Muscle of leg (tissue), 16 donors: Measurements from ENCODE around the gene CHD6. TPM values are rescaled to one million over a fixed set of nuclear protein-coding genes. Genes with fewer than 3 reads are reported as not detected.

Experiments used
- DNase-seq: peaks from one replicate; pipeline ENCODE4 v3.0.0; 2013
- H3K27ac ChIP-seq: one replicate; pipeline ENCODE4 v1.5.1; 2013; ENCODE audit warnings: mild to moderate bottlenecking, low read length, control low read depth
- H3K27me3 ChIP-seq: one replicate; pipeline ENCODE4 v1.6.1; 2013; ENCODE audit warnings: low read length; ENCODE audit not compliant: control insufficient read depth, insufficient read depth
- H3K36me3 ChIP-seq: one replicate; pipeline ENCODE4 v1.6.1; 2013; ENCODE audit warnings: low read length; ENCODE audit not compliant: control insufficient read depth, insufficient read depth
- H3K4me1 ChIP-seq: one replicate; pipeline ENCODE4 v1.6.1; 2013; ENCODE audit warnings: low read length; ENCODE audit not compliant: control insufficient read depth, insufficient read depth
- H3K4me3 ChIP-seq: one replicate; pipeline ENCODE4 v1.5.1; 2013; ENCODE audit warnings: low read length, control low read depth
- H3K9me3 ChIP-seq: replicated peaks from 2 replicates; pipeline ENCODE4 v1.6.1; 2013; ENCODE audit warnings: low read depth, low read length; ENCODE audit not compliant: control insufficient read depth
- WGBS: methylation state at CpG from one replicate; pipeline ENCODE4 v1.1.5; 2013; ENCODE audit warnings: missing lambda C conversion rate; ENCODE audit not compliant: insufficient coverage; 5-methylcytosine and 5-hydroxymethylcytosine counted together
- long read RNA-seq, 11 donors: transcript quantifications; one replicate each; lab custom pipeline, GENCODE V29; 2026
- polyA plus RNA-seq, 8 donors: library from polyadenylated mRNA; unstranded; fragments of 120-200 nt; gene quantifications; one replicate each; pipeline versions ENCODE4 v1.2.1 to v1.2.3, GENCODE V29; 2013; ENCODE audit warnings: inconsistent platforms in 1 of 8, low replicate concordance in 1 of 8; ENCODE audit not compliant: insufficient read length in 8 of 8, insufficient read depth in 1 of 8
- total RNA-seq: library from RNA; stranded (reverse); fragments of 120-200 nt; gene quantifications from one replicate; pipeline ENCODE4 v1.2.4, GENCODE V29; 2013

The CHD6 gene
- total RNA-seq = 43.9 TPM
- 10 to 100 TPM; 16.2 to 25.4 (median 20.0) TPM for polyA plus RNA-seq
- long read RNA-seq, donor 1, partial matches to known transcripts = 0 of 2 reads
- long read RNA-seq, donor 1, other reads (novel, unspliced or antisense) = 0 of 2 reads
- long read RNA-seq, donor 2, partial matches to known transcripts = 0 of 1 reads
- long read RNA-seq, donor 2, other reads (novel, unspliced or antisense) = 0 of 1 reads
- long read RNA-seq, donor 3, partial matches to known transcripts = 12 of 13 reads
- long read RNA-seq, donor 3, other reads (novel, unspliced or antisense) = 0 of 13 reads
- long read RNA-seq, donor 4, transcript CHD6-208 (3 exons, 2,829 nt) = major isoform, 8 of 16 reads
- long read RNA-seq, donor 4, partial matches to known transcripts = 8 of 16 reads
- long read RNA-seq, donor 4, other reads (novel, unspliced or antisense) = 0 of 16 reads
- long read RNA-seq, donor 5, partial matches to known transcripts = 22 of 25 reads
- long read RNA-seq, donor 5, other reads (novel, unspliced or antisense) = 0 of 25 reads
- long read RNA-seq, donor 6, transcript CHD6-208 (3 exons, 2,829 nt) = major isoform, 5 of 6 reads
- long read RNA-seq, donor 6, partial matches to known transcripts = 0 of 6 reads
- long read RNA-seq, donor 6, other reads (novel, unspliced or antisense) = 0 of 6 reads
- long read RNA-seq, donor 7, transcript CHD6-208 (3 exons, 2,829 nt) = major isoform, 5 of 7 reads
- long read RNA-seq, donor 7, partial matches to known transcripts = 0 of 7 reads
- long read RNA-seq, donor 7, other reads (novel, unspliced or antisense) = 0 of 7 reads
- long read RNA-seq, donor 8, transcript CHD6-208 (3 exons, 2,829 nt) = major isoform, 6 of 12 reads
- long read RNA-seq, donor 8, partial matches to known transcripts = 5 of 12 reads
- long read RNA-seq, donor 8, other reads (novel, unspliced or antisense) = 0 of 12 reads
- long read RNA-seq, donor 9, partial matches to known transcripts = 0 of 1 reads
- long read RNA-seq, donor 9, other reads (novel, unspliced or antisense) = 0 of 1 reads
- long read RNA-seq, donor 10, transcript CHD6-208 (3 exons, 2,829 nt) = major isoform, 13 of 13 reads
- long read RNA-seq, donor 10, partial matches to known transcripts = 0 of 13 reads
- long read RNA-seq, donor 10, other reads (novel, unspliced or antisense) = 0 of 13 reads
- long read RNA-seq, donor 11, partial matches to known transcripts = 0 of 1 reads
- long read RNA-seq, donor 11, other reads (novel, unspliced or antisense) = 0 of 1 reads

GRCh38 chr20:41617902-41618806 lies at the start of gene CHD6:
Gene CHD6, minus strand, starts transcription at chr20:41618377. Its CDS starts 67,040 bp downstream, at chr20:41551337.
- DNase-seq = peak; percentile 100
- no peaks in the 10 kb centered on the region for H3K9me3 ChIP-seq

GRCh38 chr20:41664584-41664983 lies 46.4 kb upstream of the CHD6 start:
- Histone ChIP-seq H3K4me3 (no peak overlapping the region), H3K4me1 (no peaks in the 10 kb centered on the region), H3K27me3 (no peaks in the 10 kb centered on the region), H3K9me3 (no peaks in the 10 kb centered on the region), H3K36me3 (no peaks in the 10 kb centered on the region), H3K27ac (no peak overlapping the region)
- no CpG with 5 or more reads among the region's 5 CpGs for WGBS
- no peak for DNase-seq

More at GRCh38 chr20:41617902-41618806, at the start of gene CHD6:
- Histone ChIP-seq H3K4me1 (peaks cover 18% of the 10 kb centered on the region), H3K36me3 (no peaks in the 10 kb centered on the region), H3K27me3 (no peaks in the 10 kb centered on the region), H3K4me3 (peak within 1 kb of the TSS; percentile 79), H3K27ac (peak within 1 kb of the TSS; percentile 87)
- under 1% methylated on average over 94 of the region's 102 CpGs for WGBS

GRCh38 chr20:41657655-41658054 lies 39.5 kb upstream of the CHD6 start:
- H3K27me3 ChIP-seq = no peaks in the 10 kb centered on the region
- no peaks in the 10 kb centered on the region for H3K9me3 ChIP-seq
- no peaks in the 10 kb centered on the region for H3K4me1 ChIP-seq
- WGBS = 71% methylated on average over 4 of the region's 7 CpGs
- H3K27ac ChIP-seq = no peak overlapping the region
- no peaks in the 10 kb centered on the region for H3K36me3 ChIP-seq
- no peak for DNase-seq
- H3K4me3 ChIP-seq = no peak overlapping the region

GRCh38 chr20:41655962-41656618 lies 37.9 kb upstream of the CHD6 start:
- 42% methylated on average over 2 of the region's 3 CpGs for WGBS
- no peaks in the 10 kb centered on the region for H3K36me3 ChIP-seq
- no peak overlapping the region for H3K27ac ChIP-seq
- H3K4me3 ChIP-seq = no peak overlapping the region
- H3K27me3 ChIP-seq = peaks cover 2% of the 10 kb centered on the region
- DNase-seq = no peak
- no peaks in the 10 kb centered on the region for H3K4me1 ChIP-seq
- no peaks in the 10 kb centered on the region for H3K9me3 ChIP-seq

- H3K27me3 ChIP-seq = peaks cover 2% of the 10 kb centered on the region
- DNase-seq = peak; percentile 16
- no peak overlapping the region for H3K27ac ChIP-seq
- no peaks in the 10 kb centered on the region for H3K36me3 ChIP-seq
- no peaks in the 10 kb centered on the region for H3K4me1 ChIP-seq
- WGBS = 43% methylated on average over 1 of the region's 1 CpG
- no peak overlapping the region for H3K4me3 ChIP-seq
- no peaks in the 10 kb centered on the region for H3K9me3 ChIP-seq
These were observed 36.7 kb upstream of the CHD6 start for GRCh38 chr20:41654884-41655283.

GRCh38 chr20:41654292-41654691 lies 36.1 kb upstream of the CHD6 start:
- 67% methylated on average over 1 of the region's 3 CpGs for WGBS
- DNase-seq = no peak
- Histone ChIP-seq H3K36me3 (no peaks in the 10 kb centered on the region), H3K27me3 (peaks cover 2% of the 10 kb centered on the region), H3K27ac (no peak overlapping the region), H3K4me3 (no peak overlapping the region), H3K4me1 (no peaks in the 10 kb centered on the region), H3K9me3 (no peaks in the 10 kb centered on the region)

GRCh38 chr20:41650231-41650948 lies 32.2 kb upstream of the CHD6 start:
- Histone ChIP-seq H3K27ac (no peak overlapping the region), H3K9me3 (no peaks in the 10 kb centered on the region), H3K27me3 (peaks cover 2% of the 10 kb centered on the region), H3K36me3 (no peaks in the 10 kb centered on the region), H3K4me3 (no peak overlapping the region), H3K4me1 (no peaks in the 10 kb centered on the region)
- 0% methylated on average over 1 of the region's 1 CpG for WGBS
- DNase-seq = no peak

GRCh38 chr20:41649489-41649888 lies 31.3 kb upstream of the CHD6 start:
- no peaks in the 10 kb centered on the region for H3K9me3 ChIP-seq
- no peaks in the 10 kb centered on the region for H3K36me3 ChIP-seq
- no peak for DNase-seq
- H3K4me3 ChIP-seq = no peak overlapping the region
- WGBS = 73% methylated on average over 2 of the region's 3 CpGs
- H3K27me3 ChIP-seq = peaks cover 2% of the 10 kb centered on the region
- no peaks in the 10 kb centered on the region for H3K4me1 ChIP-seq
- H3K27ac ChIP-seq = no peak overlapping the region
